NCI-H187 (cell line): ENCODE results near the gene TAGLN2.
"Not testable (repeated sequence)": the region's sequence is repeated elsewhere in the genome, so short reads cannot be mapped to it uniquely, and the experiment has no call there.

Experiments used
- DNase-seq, 2 experiments: peaks; one replicate each; lab custom pipeline; 2025; lab: John Stamatoyannopoulos, UW

TAGLN2 gene

GRCh38 chr1:159899634-159900033 lies 25.7 kb downstream of the TAGLN2 start:
- not testable (repeated sequence) for DNase-seq

GRCh38 chr1:159898527-159898926 lies 26.8 kb downstream of the TAGLN2 start:
- DNase-seq: no peak

GRCh38 chr1:159897962-159898361 lies 27.3 kb downstream of the TAGLN2 start:
- no peak for DNase-seq

GRCh38 chr1:159896546-159896930 lies 28.8 kb downstream of the TAGLN2 start:
- no peak for DNase-seq

GRCh38 chr1:159895836-159896545 lies 29.3 kb downstream of the TAGLN2 start:
- no peak for DNase-seq

- no peak for DNase-seq
Measured at GRCh38 chr1:159895286-159895685, 30.0 kb downstream of the TAGLN2 start.

GRCh38 chr1:159892944-159893343 lies 32.4 kb downstream of the TAGLN2 start:
- DNase-seq: no peak

GRCh38 chr1:159891275-159892157 lies 33.8 kb downstream of the TAGLN2 start:
- peak; percentile 87 to 91 for DNase-seq

- DNase-seq: no peak
Measured at GRCh38 chr1:159890390-159890789, 34.9 kb downstream of the TAGLN2 start.

- no peak for DNase-seq
Measured at GRCh38 chr1:159889821-159890252, 35.5 kb downstream of the TAGLN2 start.

GRCh38 chr1:159889202-159889601 lies 36.1 kb downstream of the TAGLN2 start:
- no peak for DNase-seq

GRCh38 chr1:159884296-159884695 lies 41.0 kb downstream of the TAGLN2 start:
- DNase-seq: no peak

GRCh38 chr1:159883134-159883533 lies 42.2 kb downstream of the TAGLN2 start:
- no peak for DNase-seq

GRCh38 chr1:159882527-159882862 lies 42.8 kb downstream of the TAGLN2 start:
- DNase-seq: no peak

GRCh38 chr1:159881622-159882526 lies 43.4 kb downstream of the TAGLN2 start:
- peak; percentile 98 for DNase-seq

GRCh38 chr1:159880430-159880829 lies 44.9 kb downstream of the TAGLN2 start:
- no peak for DNase-seq

GRCh38 chr1:159879977-159880376 lies 45.3 kb downstream of the TAGLN2 start:
- DNase-seq: no peak

- no peak for DNase-seq
Measured at GRCh38 chr1:159879136-159879535, 46.2 kb downstream of the TAGLN2 start.

- no peak for DNase-seq
Measured at GRCh38 chr1:159877695-159878444, 47.4 kb downstream of the TAGLN2 start.

- DNase-seq: no peak
Measured at GRCh38 chr1:159873530-159874143, 51.7 kb downstream of the TAGLN2 start.

- no peak for DNase-seq
Measured at GRCh38 chr1:159872891-159873290, 52.4 kb downstream of the TAGLN2 start.
